HG03460 (cell line): ENCODE results near the gene VIPR2.

Source experiments
- ATAC-seq: cut with Tn5 transposase; IDR thresholded peaks from one replicate; pipeline ENCODE4 v1.9.1; 2021; ENCODE audit not compliant: unreplicated experiment

The VIPR2 gene

DNA sequence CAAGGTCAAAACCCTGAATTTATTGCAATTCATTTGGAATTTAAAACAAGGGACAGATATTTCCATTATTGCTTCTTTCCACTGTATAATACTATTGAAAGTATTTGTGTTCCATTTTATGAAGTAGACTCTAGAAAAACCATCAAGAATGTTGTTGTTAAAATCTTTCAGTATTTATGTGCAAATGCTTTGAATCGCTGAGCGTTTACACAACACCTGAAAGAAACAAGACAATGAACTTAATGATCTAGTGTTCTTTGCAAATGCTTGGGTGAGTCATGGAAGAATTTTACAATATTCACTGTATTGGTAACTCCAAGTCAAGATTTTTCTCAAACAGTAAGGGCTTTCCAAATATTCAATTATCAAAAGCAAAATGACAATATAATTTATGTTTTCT is 97.1 kb downstream of the VIPR2 start:
- no peak for ATAC-seq

DNA sequence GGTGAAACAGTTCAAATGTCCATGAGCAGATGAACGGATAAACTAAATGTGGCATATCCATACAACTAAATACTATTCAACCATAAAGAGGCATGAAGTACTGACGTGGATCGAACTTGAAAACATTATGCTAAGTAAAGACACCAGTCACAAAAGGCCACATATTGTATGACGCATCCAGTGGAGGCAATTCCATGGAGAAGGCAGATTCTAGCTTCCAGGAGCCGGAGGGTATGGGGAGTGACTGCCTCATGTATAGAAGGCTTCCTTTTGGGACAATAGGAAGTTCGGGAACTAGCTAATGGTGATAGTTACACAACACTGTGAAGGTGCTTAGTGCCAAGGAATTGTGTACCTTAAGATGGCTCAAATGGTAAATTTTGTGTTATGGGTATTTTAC is 98.4 kb downstream of the VIPR2 start:
- ATAC-seq = no peak

DNA sequence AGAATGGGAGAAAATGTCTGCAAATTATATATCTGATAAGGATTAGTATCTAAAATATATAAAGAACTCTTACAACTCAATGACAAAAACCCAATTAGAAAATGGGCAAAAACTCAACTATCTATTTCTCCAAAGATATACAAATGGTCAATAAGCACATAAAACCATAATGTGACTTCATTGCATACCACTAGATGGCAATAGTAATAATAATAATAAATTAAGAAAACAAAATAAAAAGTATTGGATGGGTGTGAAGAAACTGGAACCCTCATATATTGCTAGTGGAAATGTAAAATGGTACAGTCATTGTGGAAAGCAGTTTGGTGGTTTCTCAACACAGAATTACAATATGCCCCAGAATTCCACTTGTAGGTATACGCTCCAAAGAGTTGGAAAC is 98.8 kb downstream of the VIPR2 start:
- no peak for ATAC-seq

DNA sequence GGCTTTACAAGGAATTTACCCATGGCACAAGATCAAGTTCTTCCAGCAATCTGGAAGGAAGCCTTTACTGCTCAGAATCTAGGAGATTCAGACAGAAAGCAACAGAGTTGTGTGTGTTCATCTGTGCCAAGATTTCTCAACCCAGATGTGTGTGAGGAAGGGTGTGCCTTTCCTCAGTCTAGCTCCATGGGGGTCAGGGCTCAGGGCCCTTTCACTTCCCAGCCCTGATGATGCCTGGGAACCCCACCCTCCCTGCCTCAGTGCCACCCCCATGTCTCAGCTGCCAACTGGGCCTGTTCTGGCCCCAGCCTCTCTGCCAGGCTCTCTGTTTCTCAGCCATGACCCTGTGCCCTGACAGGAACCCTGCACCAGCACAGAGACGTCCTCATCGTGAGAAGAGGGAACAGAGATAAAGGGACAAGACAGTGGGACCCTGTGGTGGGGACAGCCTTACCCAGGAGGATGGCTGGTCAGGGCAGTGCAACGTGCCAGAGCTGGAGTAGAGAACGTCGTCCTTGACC is 102.0 kb downstream of the VIPR2 start:
- no peak for ATAC-seq

DNA sequence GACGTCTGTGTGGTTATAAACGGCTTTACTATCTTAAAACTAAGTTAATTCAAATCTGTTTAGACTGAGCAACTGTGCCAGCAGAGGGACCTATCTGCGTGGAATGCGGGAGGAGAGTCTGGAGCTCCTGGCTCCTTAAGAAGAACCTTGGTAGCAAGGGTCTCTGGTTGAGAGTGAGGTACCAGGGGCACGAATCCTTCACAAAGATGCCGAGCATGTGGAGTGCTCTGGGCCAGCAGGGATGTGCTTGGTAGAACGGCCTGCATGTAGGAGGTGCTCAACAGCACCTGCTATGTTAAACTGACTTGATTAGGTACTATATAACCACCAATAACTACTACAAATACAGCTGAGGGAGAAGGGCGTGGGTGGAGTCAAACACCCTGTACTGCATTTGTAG is 102.6 kb downstream of the VIPR2 start:
- ATAC-seq = no peak

DNA sequence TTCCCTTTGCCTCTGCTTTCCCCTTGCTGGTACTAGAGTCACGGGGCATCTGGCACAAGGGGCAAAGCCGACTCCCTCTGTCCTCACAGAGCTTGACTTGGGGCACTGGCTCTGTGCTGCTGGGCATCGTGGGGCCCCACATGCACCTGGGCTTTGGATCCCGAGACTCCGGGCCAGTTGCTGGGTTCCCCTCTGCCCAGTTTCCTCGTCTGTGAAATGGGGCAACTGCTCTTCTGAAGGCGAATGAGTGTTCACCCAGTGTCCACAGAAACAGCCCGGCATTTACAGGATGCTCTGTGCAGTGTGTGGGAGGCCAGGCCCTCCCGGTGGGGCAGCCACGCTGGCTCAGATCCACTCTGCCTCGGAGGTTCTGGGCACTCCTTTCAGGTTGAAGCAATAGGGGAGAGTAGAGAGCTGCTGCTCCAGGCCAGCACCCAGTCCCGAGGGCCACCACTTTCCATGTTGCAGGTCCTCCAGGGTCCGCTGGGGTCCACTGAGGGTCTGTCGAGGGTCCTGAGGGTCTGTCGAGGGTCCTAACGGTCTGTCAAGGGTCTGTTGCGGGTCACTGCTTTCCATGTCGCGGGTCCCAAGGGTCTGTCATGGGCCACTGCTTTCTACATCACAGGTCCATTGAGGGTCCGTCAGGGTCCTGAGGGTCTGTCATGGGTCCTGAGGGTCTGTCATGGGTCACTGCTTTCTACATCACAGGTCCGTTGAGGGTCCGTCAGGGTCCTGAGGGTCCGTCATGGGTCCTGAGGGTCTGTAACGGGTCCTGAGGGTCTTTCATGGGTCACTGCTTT is 103.6 kb downstream of the VIPR2 start:
- ATAC-seq = no peak

DNA sequence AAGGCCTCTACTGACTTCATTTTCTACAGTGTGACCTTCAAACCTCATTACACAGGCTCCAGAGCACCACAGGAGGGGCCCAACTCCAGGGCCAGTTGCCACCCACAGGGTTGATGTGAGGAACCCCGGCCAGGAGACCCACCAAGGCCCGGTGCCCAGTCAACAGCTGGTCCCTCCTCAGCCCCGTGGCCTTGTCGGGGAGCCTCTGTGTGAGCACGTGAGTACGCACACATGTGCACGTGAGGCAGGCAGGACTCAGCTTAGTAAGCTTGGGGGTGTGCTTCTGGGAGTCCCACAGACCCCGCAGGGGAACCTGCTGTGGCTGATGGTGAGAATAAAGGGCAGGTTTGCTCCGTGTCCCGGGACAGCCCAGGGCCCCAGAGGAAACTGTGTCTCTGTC is 104.5 kb downstream of the VIPR2 start:
- ATAC-seq = no peak

DNA sequence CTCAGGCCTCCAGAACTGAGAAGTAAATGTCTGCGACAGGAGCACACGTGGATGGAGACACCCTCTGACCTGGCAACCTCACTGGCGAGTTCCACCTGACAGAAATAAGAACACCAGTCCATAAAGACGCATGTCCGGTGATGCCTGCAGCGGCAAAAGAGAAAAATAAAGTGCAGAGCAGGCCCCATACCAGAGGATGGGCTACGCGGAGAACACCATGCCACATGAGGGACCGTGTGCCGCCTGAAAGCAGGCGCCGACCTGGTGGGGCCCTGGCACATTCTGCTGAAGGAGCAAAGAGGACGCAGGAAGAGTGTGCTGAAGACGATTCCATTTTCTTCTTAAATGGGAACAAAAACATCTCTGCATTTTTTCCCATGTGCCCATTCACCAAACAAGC is 105.0 kb downstream of the VIPR2 start:
- no peak for ATAC-seq

DNA sequence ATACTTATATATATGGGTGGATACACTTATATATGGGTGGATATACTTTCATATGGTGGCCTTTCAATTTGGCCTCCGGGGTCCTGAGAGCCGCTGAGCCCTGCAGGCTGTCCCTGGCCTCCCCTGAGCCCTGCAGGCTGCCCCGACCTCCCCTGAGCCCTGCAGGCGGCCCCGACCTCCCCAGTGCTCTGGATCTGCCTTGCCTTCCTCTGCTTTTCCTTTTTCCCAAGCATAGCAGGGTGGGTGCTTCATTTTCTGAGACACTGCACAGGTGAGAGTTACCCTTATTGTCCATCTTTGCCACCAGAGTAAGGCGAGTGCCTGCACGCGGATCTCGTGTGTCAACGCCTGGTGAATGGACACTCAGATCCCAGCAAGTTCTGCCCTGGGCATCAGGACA is 106.6 kb downstream of the VIPR2 start:
- ATAC-seq = no peak

DNA sequence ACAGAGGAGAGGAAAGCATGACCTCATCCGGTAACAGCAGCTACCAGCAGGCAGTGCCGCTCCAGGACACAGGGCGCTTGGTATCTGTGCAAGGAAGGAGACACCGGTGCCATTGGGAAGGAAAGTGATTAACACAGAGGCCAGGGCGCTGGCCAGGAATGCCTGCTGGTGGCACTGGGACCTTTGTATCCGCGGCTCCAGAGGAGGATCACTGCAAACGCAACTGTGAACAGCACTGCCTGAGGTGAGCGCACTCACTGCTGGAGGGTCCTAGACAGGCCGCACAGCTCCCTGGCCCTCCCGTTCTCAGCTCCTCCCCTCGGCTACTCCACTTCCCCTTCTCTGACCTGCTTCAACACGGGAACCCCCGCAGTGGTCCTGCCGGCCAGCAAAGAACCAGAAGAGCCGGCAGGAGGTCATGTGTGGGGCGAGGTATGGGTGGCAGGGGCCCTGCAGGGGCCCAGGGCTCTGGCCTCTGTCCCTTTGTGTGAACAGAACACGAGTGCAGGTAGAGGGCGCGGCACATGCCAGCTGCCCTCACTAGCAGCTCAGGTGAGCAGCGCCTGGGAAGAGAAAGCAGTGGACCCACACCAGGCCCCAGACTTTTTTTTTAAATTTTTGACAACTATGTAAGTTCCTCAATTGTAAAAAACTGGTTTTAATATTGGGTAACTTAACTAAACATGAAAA is 107.6 kb downstream of the VIPR2 start:
- no peak for ATAC-seq

DNA sequence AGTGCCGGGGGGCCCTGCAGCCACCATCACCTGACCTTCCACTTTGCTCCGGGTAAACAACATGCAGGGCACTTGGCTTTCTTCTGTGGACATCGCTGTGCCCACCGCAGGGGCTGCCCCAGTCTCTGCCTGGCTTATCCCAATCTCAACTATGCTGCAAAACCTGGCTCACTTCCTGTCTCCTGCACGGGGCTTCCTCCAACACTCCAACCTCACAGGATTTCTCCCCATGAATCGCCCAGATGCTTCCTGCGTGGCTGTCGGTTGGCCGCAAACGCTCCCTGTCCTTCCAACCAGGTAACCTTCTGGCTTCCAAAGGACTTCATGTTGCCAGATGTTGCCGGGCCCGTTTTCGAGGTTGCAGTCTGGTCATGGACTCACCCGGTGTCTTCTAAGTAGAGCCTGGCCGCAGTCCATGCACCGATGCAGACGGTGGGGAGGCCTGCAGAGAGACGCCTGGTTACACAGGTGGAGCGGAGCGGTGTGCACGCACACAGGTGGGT is 109.0 kb downstream of the VIPR2 start:
- ATAC-seq = no peak

DNA sequence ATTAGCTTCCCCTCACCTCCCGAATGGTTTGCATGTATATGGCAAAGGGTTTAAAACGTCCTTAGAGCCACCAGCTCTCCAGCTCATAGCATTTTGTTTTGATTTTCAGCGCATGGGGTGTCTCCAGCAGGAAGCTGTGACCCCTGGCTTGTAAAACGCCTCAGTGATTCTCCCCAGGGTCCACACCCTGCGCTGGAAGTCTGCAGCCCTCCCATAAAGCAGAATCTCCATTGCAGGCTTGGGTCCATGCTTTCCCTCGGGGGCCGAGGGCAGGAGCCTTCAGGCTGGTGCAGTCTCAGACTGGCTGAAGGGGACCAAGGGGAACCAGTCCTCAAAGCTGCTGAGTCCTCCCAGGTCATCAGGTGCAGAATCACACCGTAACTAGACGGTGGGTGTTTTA is 109.7 kb downstream of the VIPR2 start:
- ATAC-seq = no peak

DNA sequence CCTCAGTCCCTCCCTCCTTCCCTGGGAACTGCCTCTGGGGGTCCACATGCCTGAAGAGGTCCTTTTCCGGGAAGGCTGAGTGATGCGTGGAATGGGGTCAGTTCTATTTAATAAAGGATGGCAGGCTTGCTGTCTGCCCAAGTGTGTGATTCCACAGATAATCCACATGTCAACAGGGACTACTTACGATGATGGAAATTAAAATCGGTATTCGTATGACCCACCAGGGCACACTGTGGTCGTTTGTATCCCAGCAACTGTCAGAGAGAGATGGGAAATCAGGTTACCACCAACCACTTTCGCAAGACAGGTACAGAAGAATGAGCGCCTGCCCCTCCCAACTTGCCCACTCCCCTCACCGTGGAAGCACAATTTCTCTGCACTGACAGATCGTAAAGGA is 110.3 kb downstream of the VIPR2 start:
- ATAC-seq = no peak

DNA sequence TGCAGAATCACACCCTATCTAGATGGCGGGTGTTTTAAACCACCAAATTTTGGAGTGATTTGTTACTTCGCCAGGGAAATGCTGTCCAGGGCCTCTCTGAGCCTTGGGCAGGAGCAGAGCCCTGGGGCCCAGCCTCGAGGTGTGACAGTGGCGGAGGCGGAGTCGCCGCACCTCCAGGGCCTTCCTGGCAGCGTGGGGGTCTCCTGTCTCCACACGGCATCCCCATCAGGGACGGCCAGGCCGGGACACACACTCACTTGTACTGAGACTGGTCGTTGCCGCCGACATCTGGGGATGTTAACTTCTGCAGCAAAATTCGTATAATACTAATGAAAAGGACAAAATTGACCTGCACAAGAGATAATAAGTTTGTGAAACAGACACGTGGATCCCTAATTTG is 110.7 kb downstream of the VIPR2 start:
- ATAC-seq = no peak

DNA sequence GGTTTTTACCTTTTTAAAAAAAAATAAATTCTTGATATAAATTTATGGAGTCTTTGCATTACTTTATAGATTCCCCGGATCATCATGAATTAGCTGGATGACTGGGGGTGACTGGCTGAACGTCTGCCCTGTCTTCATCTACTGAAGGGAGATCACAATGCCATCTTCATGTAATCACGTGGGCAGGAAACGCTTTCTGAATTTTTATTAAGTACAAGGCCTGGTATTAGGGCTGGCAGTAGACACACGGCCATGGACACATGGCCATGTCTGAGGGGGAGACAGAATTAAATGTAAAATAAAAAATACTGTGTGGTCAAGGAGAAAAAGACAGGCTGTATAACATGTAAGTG is 111.2 kb downstream of the VIPR2 start:
- no peak for ATAC-seq

DNA sequence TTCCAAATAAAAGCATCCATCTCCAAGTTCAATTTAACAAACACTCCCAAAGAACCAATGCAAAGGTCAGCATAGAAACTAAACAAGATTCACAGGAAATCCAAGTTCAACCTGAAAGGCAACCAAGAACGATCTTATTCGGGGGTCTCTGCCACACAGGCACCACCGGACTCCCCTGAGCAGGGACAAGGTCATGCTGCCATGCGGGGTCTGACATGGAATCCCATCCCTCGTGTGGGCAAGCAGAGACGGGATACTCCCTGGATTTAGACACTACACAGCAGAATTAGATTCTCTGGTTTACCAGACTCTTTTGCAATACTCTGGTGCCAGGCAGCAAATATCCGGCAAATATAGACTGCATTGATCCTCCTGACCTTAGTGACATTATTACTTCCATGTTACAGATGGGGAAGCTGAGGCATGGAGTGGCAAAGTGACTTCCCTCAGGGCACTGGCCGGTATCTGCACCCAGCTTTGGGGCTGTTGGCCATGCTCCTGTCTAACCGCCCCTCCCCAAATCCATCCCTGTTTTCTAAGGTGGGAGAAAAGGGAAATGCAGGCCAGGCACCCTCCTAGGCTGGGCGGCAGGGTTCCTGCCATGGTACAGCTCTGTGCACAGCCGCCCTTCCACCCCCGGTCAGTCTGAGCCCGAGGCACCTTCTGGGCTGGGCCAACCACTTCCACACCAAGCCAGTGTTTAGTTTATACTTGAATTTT is 111.8 kb downstream of the VIPR2 start:
- no peak for ATAC-seq

DNA sequence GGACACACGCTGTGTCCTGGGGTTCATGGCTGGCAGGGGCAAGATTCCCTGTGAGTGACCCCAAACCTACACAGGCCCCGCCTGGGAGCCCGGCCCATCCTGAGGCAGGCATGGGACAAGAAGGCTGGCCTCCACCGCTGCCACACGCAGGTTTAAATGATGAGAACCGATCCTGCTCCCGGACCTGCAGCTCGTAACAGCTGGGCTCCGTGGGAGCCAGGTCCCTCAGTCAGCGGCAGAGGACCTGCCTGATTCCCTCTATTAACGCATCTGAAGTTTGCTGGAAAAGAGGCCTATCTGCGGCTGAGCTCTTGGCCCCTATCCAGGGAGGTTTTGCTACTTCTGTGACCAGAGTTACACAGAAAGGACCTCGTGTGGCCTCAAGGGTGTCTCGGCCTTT is 112.3 kb downstream of the VIPR2 start:
- no peak for ATAC-seq

DNA sequence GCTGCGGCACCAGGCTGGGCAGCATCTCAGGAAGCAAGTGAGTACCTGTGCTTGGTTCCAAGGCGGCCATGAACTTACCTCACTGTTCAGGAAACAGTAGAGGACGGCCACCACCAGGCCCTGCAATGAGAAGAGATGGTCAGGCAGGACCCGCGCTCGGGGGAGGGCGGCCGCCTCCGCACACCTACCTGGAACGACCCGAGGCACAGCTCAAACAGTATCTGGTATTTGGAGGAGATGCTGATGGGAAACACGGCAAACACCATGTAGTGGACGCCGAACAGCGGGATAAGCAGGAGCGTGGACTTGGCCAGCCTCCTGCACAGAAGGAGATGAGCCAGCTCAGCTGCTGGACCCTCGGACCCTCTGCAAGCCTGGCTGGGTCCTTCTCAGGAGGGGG is 112.9 kb downstream of the VIPR2 start:
- ATAC-seq = no peak

DNA sequence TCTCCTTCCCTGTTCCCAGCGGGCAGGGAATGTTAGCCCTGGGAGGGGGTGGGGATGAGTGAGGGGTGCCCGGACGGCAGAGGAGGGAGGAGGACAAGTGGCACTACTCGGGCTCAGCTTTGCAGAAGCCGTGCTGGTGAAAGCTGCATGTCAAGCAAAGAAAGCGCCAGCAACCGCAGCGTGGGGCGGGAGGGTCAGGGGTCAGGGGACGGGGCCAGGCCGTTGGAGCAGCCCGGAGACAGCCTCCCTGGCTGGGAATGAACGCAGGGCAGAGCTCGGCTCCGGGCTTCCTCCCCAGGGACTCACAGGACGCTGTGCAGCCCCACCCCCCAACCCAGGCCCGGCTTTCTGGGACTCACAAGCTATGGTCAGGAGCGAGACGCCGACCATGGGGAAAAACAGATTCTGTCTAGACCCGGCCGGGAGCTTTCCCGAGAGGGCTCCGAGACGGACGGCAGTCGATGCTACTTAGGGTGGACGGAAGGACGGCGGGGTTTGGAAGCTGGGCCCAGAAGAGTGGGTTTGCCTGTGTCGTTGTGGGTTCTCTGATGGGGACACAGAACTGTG is 113.4 kb downstream of the VIPR2 start:
- ATAC-seq = no peak

DNA sequence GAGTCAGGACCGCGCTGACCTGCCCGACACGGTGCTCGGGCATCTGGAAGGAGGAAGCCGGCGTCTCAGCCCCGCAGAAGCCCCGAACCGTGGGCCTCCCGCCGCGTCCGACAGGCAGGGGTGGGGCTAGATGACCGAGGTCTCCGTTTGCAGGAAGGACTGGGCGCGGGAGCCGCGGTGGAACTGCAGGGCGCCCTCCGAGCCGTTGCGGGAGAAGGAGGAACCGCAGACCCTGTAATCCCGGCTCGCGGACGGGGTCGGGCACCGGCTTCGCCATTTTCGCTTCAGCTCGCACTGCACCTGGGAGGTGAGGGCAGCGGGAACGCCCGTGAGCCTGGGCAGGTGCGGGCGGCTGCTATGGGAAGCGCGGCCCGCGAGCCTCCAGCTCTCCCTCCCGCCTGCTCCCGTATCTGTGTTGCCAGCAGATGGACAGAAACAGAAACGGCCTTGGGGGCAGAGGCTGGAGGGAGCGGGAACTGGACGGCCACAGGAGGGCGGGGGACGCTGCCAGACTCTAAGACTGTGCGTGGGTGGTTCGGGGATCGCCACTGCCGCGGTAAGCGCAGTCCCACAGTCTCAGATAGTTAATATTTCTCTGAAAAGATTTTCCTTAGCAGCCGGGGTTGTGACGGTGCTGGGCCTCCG is 114.1 kb downstream of the VIPR2 start:
- ATAC-seq = no peak
